DMS153 (cell line): Measurements from ENCODE around the gene CXCL14.

Experiments
- DNase-seq: peaks from one replicate; lab custom pipeline; 2025; lab: John Stamatoyannopoulos, UW

The CXCL14 gene

GRCh38 chr5:135567661-135568060 lies 11.1 kb downstream of the CXCL14 start:
- no peak for DNase-seq

- no peak for DNase-seq
Observed at GRCh38 chr5:135566422-135567400, 12.1 kb downstream of the CXCL14 start.

GRCh38 chr5:135565725-135566421 lies 12.9 kb downstream of the CXCL14 start:
- no peak for DNase-seq

GRCh38 chr5:135565266-135565665 lies 13.5 kb downstream of the CXCL14 start:
- DNase-seq, result no peak

- DNase-seq, result no peak
Observed at GRCh38 chr5:135564331-135564730, 14.5 kb downstream of the CXCL14 start.

GRCh38 chr5:135561266-135561665 lies 17.5 kb downstream of the CXCL14 start:
- no peak for DNase-seq

GRCh38 chr5:135560858-135561257 lies 17.9 kb downstream of the CXCL14 start:
- peak; percentile 51 for DNase-seq

GRCh38 chr5:135559354-135559753 lies 19.4 kb downstream of the CXCL14 start:
- no peak for DNase-seq

GRCh38 chr5:135557076-135557838 lies 21.5 kb downstream of the CXCL14 start:
- no peak for DNase-seq

GRCh38 chr5:135556620-135557019 lies 22.2 kb downstream of the CXCL14 start:
- DNase-seq, result no peak

- no peak for DNase-seq
Observed at GRCh38 chr5:135555530-135555929, 23.3 kb downstream of the CXCL14 start.

GRCh38 chr5:135553688-135554462 lies 24.9 kb downstream of the CXCL14 start:
- no peak for DNase-seq

- DNase-seq, result no peak
Observed at GRCh38 chr5:135551593-135552447, 27.0 kb downstream of the CXCL14 start.

- DNase-seq, result no peak
Observed at GRCh38 chr5:135549413-135549812, 29.4 kb downstream of the CXCL14 start.

- no peak for DNase-seq
Observed at GRCh38 chr5:135547590-135548254, 31.1 kb downstream of the CXCL14 start.

GRCh38 chr5:135546912-135547311 lies 31.9 kb downstream of the CXCL14 start:
- no peak for DNase-seq

- no peak for DNase-seq
Observed at GRCh38 chr5:135546101-135546500, 32.7 kb downstream of the CXCL14 start.

GRCh38 chr5:135545099-135545498 lies 33.7 kb downstream of the CXCL14 start:
- no peak for DNase-seq

- no peak for DNase-seq
Observed at GRCh38 chr5:135543485-135544304, 35.1 kb downstream of the CXCL14 start.
